Adipose tissue (tissue), 3 donors: ENCODE results near the gene B4GALT1. TPM values are rescaled to one million over a fixed set of nuclear protein-coding genes. Genes with fewer than 3 reads are reported as not detected.
"Not testable (repeated sequence)": the region's sequence is repeated elsewhere in the genome, so short reads cannot be mapped to it uniquely, and the experiment has no call there.

Experiments used
- H3K27ac ChIP-seq: one replicate; pipeline ENCODE4 v1.5.1; 2013; ENCODE audit warnings: low read depth, low read length
- WGBS, 3 donors: extraction: QIAGEN DNeasy Blood & Tissue Kit; methylation state at CpG; one replicate each; pipeline ENCODE4 v1.1.7; 2013; 5-methylcytosine and 5-hydroxymethylcytosine counted together
- polyA plus RNA-seq, 3 donors: library from polyadenylated mRNA; stranded (reverse); fragments of 200-250 nt; gene quantifications; one replicate each; pipeline ENCODE4 v1.2.3, GENCODE V29; 2013
- donor health status: healthy with polysubstance abuse.
- donor health status: Bipolar disorder and iron deficiency.
- donor health status: healthy.

B4GALT1 gene
- polyA plus RNA-seq, 3 donors = 30.8 to 61.2 (median 40.8) TPM

- WGBS, 3 donors = 8 to 20% (median 15%) methylated on average over 10 of the region's 10 CpGs
- H3K27ac ChIP-seq = peak overlapping the region; percentile 91
These were observed 1.6 kb downstream of the B4GALT1 start for GRCh38 chr9:33165263-33166151.

- WGBS, 3 donors = 51 to 59% (median 52%) methylated on average over 7 of the region's 7 CpGs
- H3K27ac ChIP-seq = not testable (repeated sequence)
These were observed 2.2 kb downstream of the B4GALT1 start for GRCh38 chr9:33164921-33165262.

GRCh38 chr9:33164138-33164809 is 2.9 kb downstream of the B4GALT1 start:
- WGBS, 3 donors = 31 to 57% (median 32%) methylated on average over 11 of the region's 11 CpGs
- peak overlapping the region; percentile 60 for H3K27ac ChIP-seq

- no peak overlapping the region for H3K27ac ChIP-seq
- 76 to 91% (median 81%) methylated on average over 8 of the region's 8 CpGs for WGBS, 3 donors
These were observed 3.6 kb downstream of the B4GALT1 start for GRCh38 chr9:33163433-33164137.

- WGBS, 3 donors = 45 to 54% (median 53%) methylated on average over 9 of the region's 9 CpGs
- no peak overlapping the region for H3K27ac ChIP-seq
These were observed 4.3 kb downstream of the B4GALT1 start for GRCh38 chr9:33162721-33163311.

GRCh38 chr9:33161589-33162132 is 5.5 kb downstream of the B4GALT1 start:
- peak overlapping the region; percentile 7 for H3K27ac ChIP-seq
- 0 to 47% (median 8%) methylated on average over 1 of the region's 1 CpG for WGBS, 3 donors

- H3K27ac ChIP-seq = peak overlapping the region; percentile 7
- 56 to 65% (median 58%) methylated on average over 6 of the region's 6 CpGs for WGBS, 3 donors
These were observed 6.0 kb downstream of the B4GALT1 start for GRCh38 chr9:33161011-33161588.

GRCh38 chr9:33160446-33160845 is 6.7 kb downstream of the B4GALT1 start:
- H3K27ac ChIP-seq = not testable (repeated sequence)
- 86 to 94% (median 89%) methylated on average over 9 of the region's 9 CpGs for WGBS, 3 donors

GRCh38 chr9:33159777-33160127 is 7.4 kb downstream of the B4GALT1 start:
- WGBS, 3 donors = 0 to 41% (median 6%) methylated on average over 1 of the region's 1 CpG

GRCh38 chr9:33158843-33159776 is 8.0 kb downstream of the B4GALT1 start:
- WGBS, 3 donors = 6 to 38% (median 7%) methylated on average over 9 of the region's 9 CpGs
- H3K27ac ChIP-seq = peak overlapping the region; percentile 90

More at GRCh38 chr9:33159777-33160127, 7.4 kb downstream of the B4GALT1 start:
- H3K27ac ChIP-seq = peak overlapping the region; percentile 90

GRCh38 chr9:33157960-33158842 is 8.9 kb downstream of the B4GALT1 start:
- H3K27ac ChIP-seq = no peak overlapping the region
- WGBS, 3 donors = 40 to 58% (median 41%) methylated on average over 6 of the region's 6 CpGs

- 51 to 79% (median 53%) methylated on average over 4 of the region's 4 CpGs for WGBS, 3 donors
- H3K27ac ChIP-seq = no peak overlapping the region
These were observed 11.7 kb downstream of the B4GALT1 start for GRCh38 chr9:33155393-33155792.

GRCh38 chr9:33154371-33154770 is 12.8 kb downstream of the B4GALT1 start:
- 50 to 58% (median 58%) methylated on average over 3 of the region's 3 CpGs for WGBS, 3 donors
- H3K27ac ChIP-seq = no peak overlapping the region

GRCh38 chr9:33153666-33154065 is 13.5 kb downstream of the B4GALT1 start:
- 42 to 69% (median 56%) methylated on average over 5 of the region's 5 CpGs for WGBS, 3 donors
- H3K27ac ChIP-seq = no peak overlapping the region

- H3K27ac ChIP-seq = no peak overlapping the region
- WGBS, 3 donors = 60 to 86% (median 79%) methylated on average over 2 of the region's 2 CpGs
These were observed 14.1 kb downstream of the B4GALT1 start for GRCh38 chr9:33153001-33153400.

GRCh38 chr9:33151601-33152000 is 15.5 kb downstream of the B4GALT1 start:
- no peak overlapping the region for H3K27ac ChIP-seq
- 46 to 71% (median 64%) methylated on average over 2 of the region's 2 CpGs for WGBS, 3 donors
